GM12872 (cell line): ENCODE data around the gene AHSG.

Experiments
- CTCF ChIP-seq: IDR thresholded peaks from 3 replicates; pipeline ENCODE4 v1.5.1; 2011; ENCODE audit warnings: low read depth, mild to moderate bottlenecking, low read length, moderate library complexity; ENCODE audit not compliant: insufficient read depth

Gene AHSG

GRCh38 chr3:186651678-186652215 lies 38.9 kb downstream of the AHSG start:
- no peak for TF ChIP-seq CTCF

GRCh38 chr3:186653080-186653707 lies 40.3 kb downstream of the AHSG start:
- no peak for TF ChIP-seq CTCF

- TF ChIP-seq CTCF, result 0 out of 3 replicates have a peak, but pooled peaks have one; percentile 1
These were observed 41.1 kb downstream of the AHSG start for GRCh38 chr3:186653984-186654383.

- TF ChIP-seq CTCF, result no peak
These were observed 50.7 kb downstream of the AHSG start for GRCh38 chr3:186663361-186664118.

- no peak for TF ChIP-seq CTCF
These were observed 51.2 kb downstream of the AHSG start for GRCh38 chr3:186664119-186664495.

- TF ChIP-seq CTCF, result no peak
These were observed 51.6 kb downstream of the AHSG start for GRCh38 chr3:186664506-186664905.

- TF ChIP-seq CTCF, result no peak
These were observed 52.8 kb downstream of the AHSG start, which contains the start of gene HRG for GRCh38 chr3:186665625-186666188. HRG (plus strand) TSS chr3:186666014; CDS start chr3:186666032, 18 bp downstream.
